BJ (cell line): ENCODE measurements around the gene EML3. TPM values are rescaled to one million over a fixed set of nuclear protein-coding genes. Genes with fewer than 3 reads are reported as not detected.
A peak's percentile ranks its signal among the peaks of the same experiment; 100 is the strongest.

Experiments used
- CTCF ChIA-PET: fragments of 350-600 bp; formaldehyde crosslinking; extraction: SDS; loops from one replicate; lab custom pipeline; 2021; ENCODE audit warnings: antibody characterized with exemption, inconsistent platforms; lab: Yijun Ruan, JAX
- POLR2A ChIA-PET: fragments of 300-600 bp; sonication (Branson Sonifier 250); formaldehyde crosslinking; extraction: SDS; loops from one replicate; lab custom pipeline; 2021; ENCODE audit warnings: antibody characterized with exemption; lab: Charles Lee
- DNase-seq: peaks from one replicate; pipeline ENCODE4 v3.0.0-alpha.2; 2011; ENCODE audit warnings: low read depth
- H3K27me3 ChIP-seq: 2 replicates; pipeline ENCODE4 v1.6.0; 2011; ENCODE audit warnings: low read length; ENCODE audit not compliant: control insufficient read depth, insufficient read depth
- H3K36me3 ChIP-seq: 2 replicates; pipeline ENCODE4 v1.5.1; 2011; ENCODE audit warnings: low read length; ENCODE audit not compliant: control insufficient read depth, insufficient read depth
- H3K4me3 ChIP-seq: 2 replicates; pipeline ENCODE4 v1.5.1; 2011; ENCODE audit warnings: low read depth, mild to moderate bottlenecking, control low read depth, low read length
- CTCF ChIP-seq: IDR thresholded peaks from 2 replicates; pipeline ENCODE4 v1.5.1; 2011; ENCODE audit warnings: low read depth, mild to moderate bottlenecking, control low read depth, inconsistent platforms, low read length, moderate library complexity; ENCODE audit not compliant: insufficient read depth
- polyA plus RNA-seq: library from polyadenylated mRNA; depleted of rRNA; stranded (reverse); fragments of >200 nt; gene quantifications from 2 replicates; pipeline ENCODE4 v1.2.3, GENCODE V29; 2011

Gene EML3
- polyA plus RNA-seq, 1 experiment: 26.5 TPM

- ChIA-PET POLR2A (interaction anchor here (1.5 kb wide), 1 partner anchor 9 kb away, joined by 16 read pairs; the partner anchor contains the start of gene TUT1), CTCF (interaction anchor here (0.6 to 2.2 kb wide), 6 partner anchors 9 to 206 kb away, joined by 3 to 12 read pairs (median 6); partner anchors contain the start of gene TUT1)
- no peak for TF ChIP-seq CTCF
- no peak for DNase-seq
- Histone ChIP-seq H3K4me3 (peak overlapping the region; percentile 96), H3K36me3 (peaks cover 23% of the 10 kb centered on the region), H3K27me3 (no peaks in the 10 kb centered on the region)
Measured at GRCh38 chr11:62600367-62601121, 12.0 kb downstream of the EML3 start.

- no peak for DNase-seq
- Histone ChIP-seq H3K4me3 (peak overlapping the region; percentile 96), H3K27me3 (no peaks in the 10 kb centered on the region), H3K36me3 (peaks cover 28% of the 10 kb centered on the region)
- POLR2A ChIA-PET: no interaction called here
- CTCF ChIA-PET: interaction anchor here (0.6 to 2.2 kb wide), 6 partner anchors 12 to 205 kb away, joined by 3 to 8 read pairs (median 4); no protein-coding TSS in a partner anchor
- TF ChIP-seq CTCF: no peak
Measured at GRCh38 chr11:62599901-62600300, 12.7 kb downstream of the EML3 start.

- CTCF ChIA-PET: interaction anchor here (0.6 to 2.2 kb wide), 7 partner anchors 12 to 204 kb away, joined by 3 to 8 read pairs (median 4); no protein-coding TSS in a partner anchor
- no peaks in the 10 kb centered on the region for H3K27me3 ChIP-seq
- DNase-seq: peak; percentile 91
- peaks cover 28% of the 10 kb centered on the region for H3K36me3 ChIP-seq
- TF ChIP-seq CTCF: no peak
- peak overlapping the region; percentile 96 for H3K4me3 ChIP-seq
- POLR2A ChIA-PET: no interaction called here
Measured at GRCh38 chr11:62599069-62599696, 13.4 kb downstream of the EML3 start.

- H3K4me3 ChIP-seq: no peak overlapping the region
- H3K27me3 ChIP-seq: no peaks in the 10 kb centered on the region
- no peak for DNase-seq
- CTCF ChIA-PET: interaction anchor here (2.1 to 2.7 kb wide), 3 partner anchors 16 to 201 kb away, joined by 6 to 14 read pairs (median 10); partner anchors contain the start of gene EML3
- peaks cover 29% of the 10 kb centered on the region for H3K36me3 ChIP-seq
- POLR2A ChIA-PET: no interaction called here
- TF ChIP-seq CTCF: no peak
Measured at GRCh38 chr11:62595124-62595523, 17.5 kb downstream of the EML3 start.
